ENCODE measurements around the gene TEAD3.
"Not testable (repeated sequence)": the region's sequence is repeated elsewhere in the genome, so short reads cannot be mapped to it uniquely, and the experiment has no call there.

TEAD3 gene

GRCh38 chr6:35452183-35453090, 44.4 kb downstream of the TEAD3 start, which contains the start of gene FANCE:
Gene FANCE, plus strand, starts transcription at chr6:35452338. Its CDS starts 208 bp downstream, at chr6:35452546.
- DNase-seq (ENCODE audit: low read depth in 2 of 3, low spot score in 1 of 3): peak; percentile 83 to 98 (median 95)

DNA sequence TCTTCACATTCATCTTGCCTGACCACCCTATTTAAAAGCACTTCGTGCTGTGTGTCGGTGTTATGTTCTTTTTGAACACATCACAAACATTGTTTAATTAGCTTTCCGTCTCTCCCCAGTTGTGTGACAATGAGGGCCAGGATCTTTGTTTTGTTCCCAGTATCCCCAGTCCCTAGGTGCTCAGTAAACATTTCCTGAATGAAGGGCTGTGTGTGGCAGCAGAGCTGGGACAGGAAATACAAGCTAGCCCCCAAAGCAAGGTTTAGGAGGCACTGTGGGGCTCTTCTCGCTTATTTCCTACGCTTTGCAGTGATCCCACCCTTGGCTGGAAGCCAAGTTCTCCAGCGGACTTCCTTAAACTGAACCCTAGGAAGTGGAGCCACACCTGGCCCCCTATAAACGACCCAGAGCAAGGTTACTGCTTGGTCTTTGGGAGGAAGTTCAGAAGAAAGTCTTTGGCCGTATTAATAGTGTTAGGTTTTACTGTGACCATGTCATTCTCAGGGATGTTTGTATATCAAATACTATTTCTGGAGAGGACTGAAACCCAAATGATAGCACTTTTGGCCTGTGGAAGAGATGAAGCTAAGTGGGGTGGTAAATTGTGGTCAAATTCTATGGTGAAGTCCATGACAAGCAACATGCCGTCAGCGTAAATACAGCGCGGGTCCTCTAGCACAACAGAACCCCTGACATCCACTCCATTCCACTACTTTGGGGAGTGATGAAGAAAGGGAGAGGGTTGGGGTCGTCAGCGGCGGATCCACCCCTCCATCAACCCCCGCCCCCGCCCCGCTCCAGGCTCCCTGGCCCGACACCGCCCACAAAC, 45.3 kb downstream of the TEAD3 start:
- DNase-seq (ENCODE audit: low read depth in 2 of 3, low spot score in 1 of 3): no peak

DNA sequence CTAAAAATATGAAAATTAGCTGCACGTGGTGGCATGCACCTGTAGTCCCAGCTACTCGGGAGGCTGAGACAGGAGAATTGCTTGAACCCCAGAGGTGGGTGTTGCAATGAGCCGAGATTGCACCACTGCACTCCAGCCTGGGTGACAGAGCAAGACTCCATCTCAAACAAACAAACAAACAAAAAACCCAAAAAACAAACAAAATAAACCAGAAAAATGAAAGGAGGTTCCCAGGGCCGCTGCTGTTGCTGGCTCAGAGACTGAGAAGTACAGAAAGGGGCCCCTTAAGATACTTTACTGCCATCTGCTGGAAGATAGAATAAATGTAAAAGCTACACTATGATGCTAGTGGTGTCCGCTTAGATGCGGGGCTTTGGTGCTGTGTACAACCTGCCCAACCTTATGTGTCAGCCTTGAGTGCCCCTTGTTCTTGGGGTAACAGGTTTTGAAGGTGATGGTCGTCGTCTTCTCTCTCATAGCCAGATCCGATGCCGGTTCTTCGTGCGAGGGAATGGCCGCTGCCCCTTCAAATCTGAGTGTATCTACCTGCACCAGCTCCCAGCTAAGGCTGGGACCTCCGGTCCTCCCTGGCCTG, 47.5 kb downstream of the TEAD3 start:
- peak in 1 of 3 donors; percentile 35 for DNase-seq (ENCODE audit: low read depth in 2 of 3, low spot score in 1 of 3)

GRCh38 chr6:35448191-35448590, 48.7 kb downstream of the TEAD3 start:
- no peak for DNase-seq (ENCODE audit: low read depth in 2 of 3, low spot score in 1 of 3)

DNA sequence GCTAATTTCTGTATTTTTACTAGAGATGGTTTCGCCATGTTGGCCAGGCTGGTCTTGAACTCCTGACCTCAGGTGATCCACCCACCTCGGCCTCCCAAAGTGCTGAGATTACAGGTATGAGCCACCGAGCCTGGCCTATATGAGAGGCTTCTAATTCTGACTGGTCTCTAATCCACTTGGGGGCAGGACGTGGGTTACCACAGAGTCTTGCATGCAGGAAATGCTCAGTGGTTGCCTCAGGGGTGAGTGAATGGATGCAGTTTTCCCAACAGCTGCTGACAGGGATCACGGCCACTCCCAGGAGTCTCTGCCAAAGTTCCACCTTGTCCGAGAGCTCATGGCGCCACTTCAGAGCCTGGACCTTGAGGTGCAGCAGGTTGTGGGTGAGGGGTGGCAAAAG, 51.2 kb downstream of the TEAD3 start:
- DNase-seq (ENCODE audit: low read depth in 2 of 3, low spot score in 1 of 3): no peak

DNA sequence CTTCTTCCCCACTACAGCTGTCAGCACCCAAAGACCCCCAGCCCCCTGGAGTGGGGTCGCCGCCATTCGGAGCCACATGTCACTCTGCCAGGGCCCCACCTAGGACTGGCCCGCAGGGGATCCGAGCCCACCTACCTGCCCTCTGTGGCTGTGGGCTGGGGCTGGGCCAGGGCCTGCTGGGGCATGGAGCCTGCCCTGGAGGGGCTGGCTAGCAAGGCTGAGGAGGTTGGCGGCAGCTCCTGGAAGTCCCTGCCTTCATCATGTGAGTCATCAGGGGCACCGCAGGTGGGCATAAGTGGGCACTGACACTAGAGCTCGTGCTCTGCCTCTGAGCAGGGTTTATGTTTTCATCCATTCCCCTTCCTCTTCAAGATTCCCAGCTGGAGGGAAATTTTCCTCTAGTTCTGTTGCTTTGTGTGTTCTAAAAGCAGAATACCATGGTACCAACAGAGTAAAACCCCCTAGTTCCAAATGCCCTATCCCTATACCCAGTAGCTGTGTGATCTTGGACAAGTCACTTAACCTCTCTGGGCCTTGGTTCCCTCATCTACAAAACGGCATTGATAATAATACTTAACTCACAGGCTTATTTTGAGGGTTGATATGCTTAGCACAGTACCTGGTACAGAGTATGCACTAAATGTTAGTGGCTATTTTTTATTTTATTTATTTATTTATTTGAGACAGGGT, 53.4 kb downstream of the TEAD3 start:
- no peak for DNase-seq (ENCODE audit: low read depth in 2 of 3, low spot score in 1 of 3)

DNA sequence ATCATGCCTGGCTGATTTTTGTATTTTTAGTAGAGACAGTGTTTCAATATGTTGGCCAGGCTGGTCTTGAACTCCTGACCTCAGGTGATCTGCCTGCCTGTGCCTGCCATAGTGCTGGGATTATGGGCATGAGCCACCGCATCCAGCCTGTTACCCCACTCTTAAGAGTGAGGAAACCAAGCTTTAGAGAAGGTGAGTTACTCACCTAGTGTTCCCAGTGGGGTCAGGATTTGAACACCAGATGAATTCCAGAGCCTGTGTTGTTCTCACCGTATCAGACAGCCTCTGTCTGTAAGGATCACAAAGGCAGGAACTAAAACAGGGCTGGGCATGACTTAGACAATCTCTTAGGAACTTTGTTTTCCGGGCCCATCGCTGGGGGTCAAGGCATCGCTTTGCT, 54.2 kb downstream of the TEAD3 start:
- DNase-seq (ENCODE audit: low read depth in 2 of 3, low spot score in 1 of 3): no peak

DNA sequence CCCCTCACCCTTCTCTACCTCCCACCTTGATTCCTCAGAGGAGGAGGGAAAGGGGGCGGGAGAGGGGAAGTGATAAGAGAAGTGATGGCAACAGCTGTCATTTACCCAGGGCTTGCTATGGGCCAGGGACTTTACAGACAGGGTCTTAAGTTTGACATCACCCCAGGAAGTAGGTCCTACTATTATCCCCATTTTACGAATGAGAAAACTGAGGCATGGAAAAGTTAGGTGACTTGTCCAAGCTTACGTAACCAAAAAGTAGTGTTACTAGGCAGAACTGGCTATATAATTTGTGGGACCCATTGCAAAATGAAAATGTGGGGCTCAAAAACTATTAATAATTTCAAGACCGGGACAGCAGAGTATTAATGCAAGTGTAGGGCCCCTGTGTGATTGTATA, 55.2 kb downstream of the TEAD3 start:
- no peak for DNase-seq (ENCODE audit: low read depth in 2 of 3, low spot score in 1 of 3)

DNA sequence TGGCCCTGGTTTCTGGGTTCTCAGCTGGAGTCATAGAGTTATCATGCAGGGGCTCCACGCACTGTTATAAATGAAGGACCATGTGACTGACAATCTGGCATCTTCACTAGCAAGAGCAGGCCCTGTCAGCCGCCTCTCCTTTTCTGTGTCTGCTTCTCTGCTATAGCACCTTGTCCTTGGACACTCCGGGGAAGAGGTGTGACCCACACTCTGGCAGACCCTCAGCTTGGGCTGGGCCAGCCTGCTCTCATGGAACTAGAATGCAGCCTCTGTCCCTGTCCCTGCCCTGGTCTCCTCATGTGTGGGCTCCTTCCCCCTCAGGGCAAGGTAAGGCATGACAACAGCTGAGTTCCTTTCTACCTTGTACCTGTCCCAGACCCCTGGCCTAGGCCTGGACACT, 55.7 kb downstream of the TEAD3 start:
- DNase-seq (ENCODE audit: low read depth in 2 of 3, low spot score in 1 of 3): no peak

DNA sequence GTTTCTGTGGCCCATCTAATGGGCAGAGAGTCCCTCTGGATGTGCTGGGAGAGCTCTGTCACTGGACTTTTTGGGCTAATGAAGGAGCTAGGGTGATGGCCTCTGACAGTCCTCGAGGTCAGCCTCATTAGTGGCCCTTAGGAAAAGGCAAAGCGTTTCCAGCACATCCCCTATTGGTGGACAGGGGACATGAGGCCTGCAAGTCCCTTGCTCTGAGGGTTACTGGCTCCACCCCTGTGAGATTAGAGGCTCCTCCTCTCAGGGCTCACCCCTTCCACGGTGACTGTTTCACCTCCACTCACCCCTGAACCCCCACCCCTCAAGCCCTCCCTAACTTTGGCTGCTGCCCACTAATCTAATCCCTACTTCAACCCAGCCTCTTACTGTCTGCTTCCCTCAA, 57.6 kb downstream of the TEAD3 start:
- no peak for DNase-seq (ENCODE audit: low read depth in 2 of 3, low spot score in 1 of 3)

DNA sequence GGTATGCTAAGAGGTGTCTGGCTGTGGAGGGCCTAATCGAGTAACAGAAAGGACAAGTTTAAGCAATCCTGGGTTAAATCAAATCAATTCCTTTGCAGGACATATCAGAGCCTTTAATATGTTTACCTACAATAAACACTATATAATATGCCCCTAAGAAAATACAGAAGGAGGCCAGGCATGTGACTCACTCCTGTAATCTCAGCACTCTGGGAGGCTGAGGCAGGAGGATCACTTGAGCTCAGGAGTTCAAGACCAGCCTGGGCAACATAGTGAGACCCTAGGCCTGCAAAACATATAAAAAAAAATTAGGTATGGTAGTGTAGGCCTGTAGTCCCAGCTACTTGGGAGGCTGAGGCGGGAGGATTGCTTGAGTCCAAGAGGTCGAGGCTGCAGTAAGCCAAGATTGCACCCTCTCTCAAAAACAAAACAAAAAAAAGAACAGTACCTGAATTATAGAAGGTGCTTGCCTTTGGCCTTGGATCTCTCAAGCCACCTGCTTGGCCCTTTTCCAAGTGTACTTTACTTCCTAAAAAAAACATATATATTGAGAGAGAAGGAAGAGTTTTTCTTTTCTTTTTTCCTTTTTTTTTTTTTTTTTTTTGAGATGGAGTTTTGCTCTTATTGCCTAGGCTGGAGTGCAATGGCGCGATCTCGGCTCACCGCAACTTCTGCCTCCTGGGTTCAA, 58.4 kb downstream of the TEAD3 start:
- not testable (repeated sequence) for DNase-seq (ENCODE audit: low read depth in 2 of 3, low spot score in 1 of 3)

DNA sequence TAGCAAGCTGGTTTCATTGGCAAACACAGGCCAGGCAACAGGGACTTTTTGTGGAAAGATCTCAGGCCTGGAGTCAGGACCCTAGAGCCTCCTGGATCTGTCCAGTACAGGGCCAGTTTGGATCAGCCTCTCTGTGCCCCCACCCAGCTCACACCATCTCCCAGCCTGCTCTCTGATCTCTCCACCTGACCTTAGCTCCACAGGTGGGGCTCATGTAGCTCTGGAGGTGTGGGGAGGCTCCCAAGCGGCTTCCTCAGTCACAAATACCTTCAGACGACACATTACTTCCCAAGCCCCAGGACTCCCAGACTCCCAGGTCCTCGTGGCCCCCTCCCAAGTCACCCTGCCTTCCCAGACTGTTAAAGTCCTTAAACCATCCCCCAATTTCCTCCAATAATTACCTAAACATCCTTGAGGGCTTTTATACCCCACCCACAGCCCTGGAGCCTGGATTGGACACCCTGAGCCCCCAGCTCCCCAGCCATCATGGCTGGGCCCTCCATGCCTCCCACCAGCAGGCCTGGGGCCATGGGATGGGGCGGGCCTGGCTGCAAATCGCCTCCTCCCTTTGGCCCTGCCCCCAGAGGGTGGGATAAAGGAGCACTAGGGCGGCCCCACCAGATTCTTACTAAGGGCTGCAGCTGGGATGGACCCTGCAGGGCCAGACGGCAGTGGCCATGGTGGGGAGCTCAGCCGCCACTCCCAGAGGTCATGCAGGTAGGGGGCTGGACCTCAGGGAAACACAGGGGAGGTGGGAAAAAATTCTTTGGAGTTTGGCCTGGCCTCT, 60.6 kb downstream of the TEAD3 start:
- no peak for DNase-seq (ENCODE audit: low read depth in 2 of 3, low spot score in 1 of 3)

- DNase-seq (ENCODE audit: low read depth in 2 of 3, low spot score in 1 of 3): no peak
These were observed 61.6 kb downstream of the TEAD3 start for GRCh38 chr6:35435074-35435837.

DNA sequence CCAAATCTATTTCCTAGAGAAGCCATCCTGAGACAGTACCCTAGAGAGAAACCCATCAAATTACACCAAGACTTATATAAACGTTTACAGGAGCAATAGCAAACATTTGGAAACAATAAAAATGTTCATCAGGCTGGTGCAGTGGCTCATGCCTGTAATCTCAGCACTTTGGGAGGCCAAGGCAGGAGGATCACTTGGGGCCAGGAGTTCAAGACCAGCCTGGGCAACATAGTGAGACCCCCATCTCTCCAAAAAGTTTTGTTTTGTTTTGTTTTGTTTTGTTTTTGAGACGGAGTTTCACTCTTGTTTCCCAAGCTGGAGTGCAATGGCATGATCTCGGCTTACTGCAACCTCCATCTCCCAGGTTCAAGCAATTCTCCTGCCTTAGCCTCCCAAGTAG, 64.2 kb downstream of the TEAD3 start:
- not testable (repeated sequence) for DNase-seq (ENCODE audit: low read depth in 2 of 3, low spot score in 1 of 3)

- no peak for DNase-seq (ENCODE audit: low read depth in 2 of 3, low spot score in 1 of 3)
These were observed 64.6 kb downstream of the TEAD3 start for GRCh38 chr6:35432291-35432690.

DNA sequence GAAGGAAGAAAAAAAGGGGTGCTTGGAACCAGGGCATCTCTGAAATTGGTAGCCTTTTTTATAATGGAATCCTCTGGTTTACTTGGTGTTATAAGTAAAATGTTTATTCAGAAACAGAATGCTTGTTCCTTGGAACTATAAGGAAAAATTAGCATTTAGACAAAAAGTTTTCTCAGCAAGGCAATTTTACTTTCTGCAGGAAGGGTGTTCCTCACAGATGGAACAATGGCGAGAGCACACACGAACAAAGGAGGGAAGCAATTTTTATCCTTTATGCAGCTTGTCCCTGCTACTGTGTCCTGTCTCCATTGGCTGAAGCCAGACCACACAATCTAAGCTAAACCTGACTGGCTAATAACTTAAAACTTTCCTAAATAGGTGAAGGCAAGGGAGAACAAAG, 67.4 kb downstream of the TEAD3 start:
- no peak for DNase-seq (ENCODE audit: low read depth in 2 of 3, low spot score in 1 of 3)

- no peak for DNase-seq (ENCODE audit: low read depth in 2 of 3, low spot score in 1 of 3)
These were observed 68.3 kb downstream of the TEAD3 start for GRCh38 chr6:35428421-35429149.

GRCh38 chr6:35427851-35428321, 69.0 kb downstream of the TEAD3 start:
- DNase-seq (ENCODE audit: low read depth in 2 of 3, low spot score in 1 of 3): no peak
